ENCODE data around the gene KIF3B.

GRCh38 chr20:32281711-32282110 lies 4.3 kb downstream of the KIF3B start:
- TF ChIP-seq CTCF (IDR thresholded peaks at IDR 0.05; ENCODE audit: low read length) (no peak), EZH2 (IDR thresholded peaks at IDR 0.05; ENCODE audit: borderline replicate concordance, low read length) (no peak)
